Fibroblast of pulmonary artery (primary cell): ENCODE measurements around the gene WDR43.

Experiments used
- DNase-seq: peaks from one replicate; pipeline ENCODE4 v3.0.0-alpha.2; 2010; ENCODE audit warnings: low read depth
- H3K4me3 ChIP-seq: replicated peaks from 2 replicates; pipeline ENCODE4 v1.5.1; 2011; ENCODE audit warnings: low read depth, mild to moderate bottlenecking, control low read depth, low read length, moderate library complexity
- TF ChIP-seq, protein P1 (sequence below): IDR thresholded peaks from 2 replicates; pipeline ENCODE4 v1.5.1; 2011; ENCODE audit warnings: mild to moderate bottlenecking, control low read depth, low read length, inconsistent platforms; ENCODE audit errors: missing control alignments

The WDR43 gene

GRCh38 chr2:28894470-28895188 lies at the start of gene WDR43:
Gene WDR43 (plus strand): TSS chr2:28894667. CDS start chr2:28894699, 32 bp downstream.
- peak; percentile 99 for DNase-seq
- TF ChIP-seq, protein P1, sequence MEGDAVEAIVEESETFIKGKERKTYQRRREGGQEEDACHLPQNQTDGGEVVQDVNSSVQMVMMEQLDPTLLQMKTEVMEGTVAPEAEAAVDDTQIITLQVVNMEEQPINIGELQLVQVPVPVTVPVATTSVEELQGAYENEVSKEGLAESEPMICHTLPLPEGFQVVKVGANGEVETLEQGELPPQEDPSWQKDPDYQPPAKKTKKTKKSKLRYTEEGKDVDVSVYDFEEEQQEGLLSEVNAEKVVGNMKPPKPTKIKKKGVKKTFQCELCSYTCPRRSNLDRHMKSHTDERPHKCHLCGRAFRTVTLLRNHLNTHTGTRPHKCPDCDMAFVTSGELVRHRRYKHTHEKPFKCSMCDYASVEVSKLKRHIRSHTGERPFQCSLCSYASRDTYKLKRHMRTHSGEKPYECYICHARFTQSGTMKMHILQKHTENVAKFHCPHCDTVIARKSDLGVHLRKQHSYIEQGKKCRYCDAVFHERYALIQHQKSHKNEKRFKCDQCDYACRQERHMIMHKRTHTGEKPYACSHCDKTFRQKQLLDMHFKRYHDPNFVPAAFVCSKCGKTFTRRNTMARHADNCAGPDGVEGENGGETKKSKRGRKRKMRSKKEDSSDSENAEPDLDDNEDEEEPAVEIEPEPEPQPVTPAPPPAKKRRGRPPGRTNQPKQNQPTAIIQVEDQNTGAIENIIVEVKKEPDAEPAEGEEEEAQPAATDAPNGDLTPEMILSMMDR = no peak

GRCh38 chr2:28855193-28855592 lies 39.3 kb upstream of the WDR43 start:
- no peak overlapping the region for H3K4me3 ChIP-seq
- TF ChIP-seq, protein P1 = no peak
- no peak for DNase-seq

More at GRCh38 chr2:28894470-28895188, at the start of gene WDR43:
- peak within 1 kb of the TSS; percentile 77 for H3K4me3 ChIP-seq

- no peak for DNase-seq
- H3K4me3 ChIP-seq = no peak overlapping the region
- TF ChIP-seq, protein P1 = no peak
Measured at GRCh38 chr2:28855977-28856376, 38.5 kb upstream of the WDR43 start.

- TF ChIP-seq, protein P1 = no peak
- peak overlapping the region; percentile 81 for H3K4me3 ChIP-seq
- no peak for DNase-seq
Measured at GRCh38 chr2:28868611-28869010, 25.9 kb upstream of the WDR43 start.

- H3K4me3 ChIP-seq = peak overlapping the region; percentile 81
- TF ChIP-seq, protein P1 = no peak
- DNase-seq = no peak
Measured at GRCh38 chr2:28869494-28870145, 24.8 kb upstream of the WDR43 start.

- TF ChIP-seq, protein P1 = no peak
Measured at GRCh38 chr2:28870146-28870891, 24.1 kb upstream of the WDR43 start, which contains the start of gene TRMT61B. Gene TRMT61B (minus strand): TSS chr2:28870309. CDS start chr2:28870277, 32 bp downstream.

More at GRCh38 chr2:28870146-28870891, 24.1 kb upstream of the WDR43 start, which contains the start of gene TRMT61B:
- peak; percentile 96 for DNase-seq
- peak within 1 kb of the TSS; percentile 81 for H3K4me3 ChIP-seq
